Activated CD4-positive, alpha-beta T cell treated with anti-CD3 and anti-CD28 coated beads, Interleukin-2, amount 50 U/mL, for 24 hours (primary cell): Measurements from ENCODE around the gene BMP7.
"Not testable (repeated sequence)": the region's sequence is repeated elsewhere in the genome, so short reads cannot be mapped to it uniquely, and the experiment has no call there.

Source experiments
- DNase-seq, 2 donors: peaks; one replicate each; pipeline ENCODE4 v3.0.0-alpha.2; 2020; ENCODE audit warnings: low read depth in 1 of 2, low spot score in 1 of 2

Gene BMP7

GRCh38 chr20:57267158-57267821 is 849 bp upstream of the BMP7 start:
- no peak for DNase-seq

DNA sequence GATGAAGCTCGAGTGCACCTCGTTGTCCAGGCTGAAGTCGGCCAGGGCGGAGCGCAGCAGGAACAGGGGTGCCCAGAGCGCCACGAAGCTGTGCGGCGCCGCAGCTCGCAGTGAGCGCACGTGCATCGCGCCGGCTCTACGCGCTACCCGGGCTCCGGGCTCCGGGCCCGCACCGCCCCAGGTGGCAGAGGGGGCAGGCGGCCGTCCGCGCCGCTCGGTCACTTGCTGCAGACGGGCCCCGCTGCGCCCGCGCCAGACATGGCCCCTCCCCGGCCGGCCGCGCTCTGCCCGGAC is 497 bp downstream of the BMP7 start:
- no peak for DNase-seq

DNA sequence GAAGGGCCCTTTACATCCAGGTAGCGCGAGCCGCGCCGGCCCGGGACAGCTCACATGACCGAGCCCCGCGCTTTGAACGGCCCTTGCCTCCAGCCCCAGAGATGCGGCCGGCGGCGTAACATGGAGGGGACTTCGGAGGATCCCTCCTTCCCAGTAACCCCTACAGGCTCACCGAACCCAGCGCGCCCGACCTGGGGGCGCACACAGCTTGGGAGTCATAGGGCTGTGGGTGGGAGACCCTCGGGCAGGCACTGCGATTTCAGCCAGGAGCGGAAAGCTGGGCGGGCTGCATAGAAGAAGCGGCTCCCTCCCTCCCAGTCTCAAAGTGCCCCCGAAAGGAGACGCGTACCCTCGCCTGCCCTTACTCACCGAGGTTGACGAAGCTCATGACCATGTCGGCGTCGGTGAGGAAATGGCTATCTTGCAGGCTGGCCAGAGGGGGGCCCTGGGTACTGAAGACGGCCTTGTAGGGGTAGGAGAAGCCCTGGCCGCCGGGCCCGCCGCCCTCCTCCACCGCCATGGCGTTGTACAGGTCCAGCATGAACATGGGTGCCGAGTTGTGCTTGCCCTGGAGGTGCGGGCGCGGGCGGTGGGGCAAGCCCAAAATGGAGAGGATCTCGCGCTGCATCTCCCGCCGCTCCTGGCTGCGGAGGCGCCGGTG is 975 bp downstream of the BMP7 start:
- DNase-seq: no peak

- not testable (repeated sequence) for DNase-seq
Observed at GRCh38 chr20:57264908-57265335, 1.5 kb downstream of the BMP7 start.

DNA sequence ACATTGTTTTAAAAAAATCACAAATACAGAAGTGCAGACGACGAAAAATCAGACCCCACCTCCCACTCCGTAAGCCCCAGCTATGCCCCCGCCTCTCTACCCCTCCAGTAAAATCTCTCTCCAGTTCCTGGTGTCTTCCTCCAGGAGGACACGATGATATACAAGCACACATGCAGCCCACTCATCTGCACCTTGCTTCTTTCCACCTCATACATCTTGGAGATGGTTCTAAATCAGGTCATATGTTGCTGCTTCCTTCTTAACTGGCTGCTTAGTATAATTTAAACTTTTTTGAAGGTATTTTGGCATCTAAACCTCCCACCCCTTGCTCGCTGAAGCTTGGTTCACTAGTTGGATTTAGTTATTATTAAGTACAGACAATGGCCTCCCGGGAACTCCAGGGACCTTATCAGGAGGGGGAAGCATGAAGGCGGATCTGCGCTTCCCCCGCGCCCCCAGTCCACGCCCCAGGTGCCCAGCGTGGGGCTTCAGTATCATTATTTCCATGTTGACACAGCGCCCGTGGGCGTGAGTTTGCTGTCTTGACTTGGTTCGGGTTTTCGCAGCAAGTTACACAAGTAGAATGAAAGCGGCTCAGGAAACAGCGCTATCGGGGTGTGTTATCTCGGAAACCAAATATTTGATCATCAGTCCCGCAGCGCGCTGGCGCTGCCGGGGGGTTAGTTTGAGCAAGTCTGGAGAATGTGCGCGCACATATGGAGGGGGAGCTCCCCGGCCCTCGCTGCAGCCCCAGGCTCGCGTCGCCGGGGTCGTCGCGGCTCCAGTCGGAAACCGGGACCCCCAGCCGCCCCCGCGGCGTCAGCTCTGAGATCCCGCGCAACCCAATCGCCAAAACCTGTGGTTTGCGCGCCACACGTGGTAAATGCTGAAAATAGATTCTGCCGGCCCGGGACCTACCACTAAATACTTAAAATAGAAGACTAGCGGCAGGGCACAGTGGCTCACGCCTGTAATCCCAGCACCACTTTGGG is 2.3 kb downstream of the BMP7 start:
- no peak for DNase-seq

DNA sequence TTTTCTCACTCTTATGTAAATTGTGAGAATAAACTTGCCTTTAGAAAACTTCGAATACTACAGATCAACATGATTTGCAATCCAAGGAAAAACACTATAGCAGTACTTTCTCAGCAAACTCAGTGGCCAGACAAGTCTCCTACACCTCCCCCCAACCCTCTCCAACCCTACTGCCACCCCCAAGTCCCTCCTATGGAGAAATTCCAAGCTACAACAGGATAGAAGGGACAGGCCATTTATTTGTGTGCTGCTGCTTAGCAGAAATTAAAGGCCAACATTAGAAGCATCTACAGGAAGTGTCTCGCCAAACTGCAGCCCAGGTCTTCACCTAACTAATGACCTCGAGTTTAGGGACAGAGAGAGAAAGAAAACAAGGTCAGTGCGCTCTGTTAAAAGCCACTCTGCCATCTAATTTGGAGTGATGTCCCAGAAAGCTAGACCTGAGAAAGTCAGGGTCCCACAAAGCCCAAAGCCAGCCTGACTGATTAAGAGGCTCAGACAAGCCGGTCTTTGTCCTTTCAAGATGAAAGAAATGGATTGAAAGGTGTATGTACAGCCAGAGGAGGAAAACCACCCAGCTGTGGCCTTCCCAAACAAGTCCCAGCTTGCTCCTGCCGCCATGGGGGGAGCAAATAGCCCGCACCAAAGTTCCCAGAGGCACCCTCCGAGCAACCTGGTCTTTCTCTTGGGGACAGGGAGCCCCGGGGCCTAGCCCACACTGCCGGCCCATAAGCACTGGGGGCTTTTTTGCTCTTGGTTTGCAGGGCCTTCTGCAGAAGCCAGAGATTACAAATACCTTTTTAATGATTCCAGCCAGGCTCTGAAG is 3.4 kb downstream of the BMP7 start:
- no peak for DNase-seq

DNA sequence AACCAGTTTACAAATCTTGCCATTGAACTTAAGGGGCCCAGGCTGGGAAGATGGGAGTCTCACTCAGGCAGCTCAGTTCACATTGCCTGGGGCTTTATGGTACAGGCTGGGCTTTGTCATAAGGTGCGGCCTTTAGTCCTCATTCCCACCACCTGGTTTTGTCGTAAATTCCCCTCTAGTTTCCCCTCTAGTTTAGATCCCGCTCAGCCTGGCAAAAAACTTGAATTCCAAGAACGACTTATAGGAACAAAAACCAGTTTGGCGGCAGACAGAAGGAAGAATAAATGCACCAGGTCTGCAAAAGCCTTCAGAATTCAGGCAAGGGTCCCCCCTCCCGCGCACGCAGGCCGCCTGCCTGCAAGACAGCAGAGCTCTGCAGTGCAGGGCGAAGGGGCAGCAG is 4.1 kb downstream of the BMP7 start:
- DNase-seq: no peak

DNA sequence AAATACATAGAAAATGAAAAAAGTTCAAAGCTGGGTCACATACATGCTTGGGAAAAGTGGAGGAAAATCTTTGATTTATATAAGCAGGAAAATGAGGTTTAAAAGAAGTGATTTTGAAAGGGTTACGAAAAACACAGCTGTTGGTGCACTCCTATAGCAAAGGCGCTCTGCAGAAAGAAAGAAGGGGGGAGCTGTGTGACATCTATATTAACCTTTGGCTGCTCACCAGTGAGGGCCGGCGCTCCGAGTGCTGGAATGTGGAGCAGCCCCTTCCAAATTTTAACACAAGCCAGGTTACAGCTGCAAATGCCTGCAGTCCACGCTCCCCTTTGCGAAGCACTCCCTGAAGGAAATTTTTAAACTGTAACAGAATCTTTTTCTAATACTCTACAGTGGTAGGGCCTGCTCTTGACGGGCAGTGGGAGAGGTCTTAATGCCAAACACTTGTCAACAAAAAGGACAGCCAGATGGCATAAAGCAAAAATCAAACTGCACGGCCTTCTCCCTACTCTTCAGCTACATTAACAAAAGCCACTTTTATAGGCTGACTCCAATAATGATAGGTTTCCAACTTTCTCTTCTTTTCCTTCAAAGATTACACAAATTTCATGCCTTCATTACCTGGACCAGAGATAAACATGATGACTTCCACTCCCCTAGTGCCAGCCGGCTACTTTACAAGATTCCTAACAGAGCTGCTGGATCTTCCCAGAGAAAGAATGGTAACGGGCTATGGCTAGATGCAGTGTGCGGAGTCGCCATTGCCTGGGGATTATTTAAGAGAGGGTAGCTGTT is 4.8 kb downstream of the BMP7 start:
- DNase-seq: no peak

DNA sequence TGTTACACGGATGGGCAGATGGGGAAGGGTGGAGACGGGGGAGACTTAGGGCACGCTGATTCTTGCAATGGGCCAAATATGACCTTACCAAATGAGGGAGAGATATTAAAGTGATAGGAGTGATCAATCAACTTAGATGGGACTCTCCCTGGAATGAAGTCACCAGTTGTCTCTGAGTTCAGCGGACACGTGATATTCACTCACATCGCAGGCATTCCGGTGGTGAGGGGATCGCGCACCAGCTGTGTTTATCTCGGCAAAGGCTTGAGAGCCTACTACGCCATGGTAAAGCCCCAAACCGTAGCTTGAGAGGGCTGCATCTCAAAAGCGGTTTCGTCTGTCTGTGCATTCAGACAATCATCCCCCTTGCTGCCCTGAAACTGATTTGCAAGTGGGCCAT is 5.5 kb downstream of the BMP7 start:
- no peak for DNase-seq

GRCh38 chr20:57259938-57260921 is 6.2 kb downstream of the BMP7 start:
- DNase-seq: no peak

DNA sequence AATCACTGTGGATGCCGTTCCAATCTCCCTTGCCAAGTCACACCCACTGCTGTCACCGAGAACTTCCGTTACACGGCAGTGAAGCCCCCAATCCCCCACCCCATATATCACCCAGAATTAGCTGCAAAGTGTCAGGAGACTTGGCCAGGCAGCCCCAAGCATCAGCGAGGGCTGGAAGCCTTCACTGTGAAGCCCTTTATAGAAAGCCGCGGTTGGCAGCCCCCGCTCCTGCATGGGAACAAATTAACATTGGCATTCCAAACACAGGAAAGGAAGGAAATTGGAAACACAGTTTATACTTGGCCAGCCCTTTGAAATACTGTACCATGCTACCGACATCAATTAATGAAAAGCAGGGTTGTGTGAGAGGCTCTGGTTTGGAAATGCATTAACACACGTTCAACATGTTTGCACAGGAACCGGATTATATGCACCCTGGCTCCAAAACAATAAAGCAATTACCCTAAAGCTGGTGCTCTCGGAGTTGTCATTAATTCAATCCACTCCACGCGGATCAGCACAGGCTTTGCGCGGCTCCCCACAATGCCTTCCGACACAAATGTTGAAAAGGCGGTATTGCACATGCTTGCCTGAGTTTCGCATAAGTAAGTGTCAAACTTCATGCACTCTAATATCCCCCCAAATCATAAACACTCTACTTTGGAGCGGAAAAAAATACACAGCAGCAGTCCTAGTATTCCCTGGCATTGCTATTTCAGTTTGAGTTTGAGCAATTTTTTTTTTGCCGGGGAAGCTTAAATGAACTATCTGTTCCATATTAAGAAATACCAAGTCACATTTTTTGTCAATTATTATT is 7.1 kb downstream of the BMP7 start:
- DNase-seq: no peak

- DNase-seq: no peak
Observed at GRCh38 chr20:57257701-57258453, 8.6 kb downstream of the BMP7 start.

- DNase-seq: no peak
Observed at GRCh38 chr20:57256908-57257307, 9.5 kb downstream of the BMP7 start.

DNA sequence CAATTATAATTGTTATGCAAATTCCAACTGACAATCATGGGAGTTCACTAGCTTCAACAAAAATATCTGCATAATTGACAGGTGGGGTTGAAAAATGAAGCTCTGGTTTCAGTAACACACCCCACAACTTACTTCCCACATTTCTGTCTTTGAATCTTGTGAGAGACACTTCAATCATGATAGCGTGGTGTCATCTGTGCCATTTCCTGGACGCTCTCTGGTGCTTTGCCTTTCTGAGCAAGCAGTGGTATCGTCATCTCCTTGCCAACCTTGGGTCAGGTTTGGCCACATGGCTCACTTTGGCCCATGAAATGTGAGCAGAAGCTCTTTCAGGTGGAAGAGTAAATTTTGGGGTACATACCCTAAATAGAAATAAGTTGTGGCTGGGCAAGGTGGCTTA is 10.2 kb downstream of the BMP7 start:
- no peak for DNase-seq

DNA sequence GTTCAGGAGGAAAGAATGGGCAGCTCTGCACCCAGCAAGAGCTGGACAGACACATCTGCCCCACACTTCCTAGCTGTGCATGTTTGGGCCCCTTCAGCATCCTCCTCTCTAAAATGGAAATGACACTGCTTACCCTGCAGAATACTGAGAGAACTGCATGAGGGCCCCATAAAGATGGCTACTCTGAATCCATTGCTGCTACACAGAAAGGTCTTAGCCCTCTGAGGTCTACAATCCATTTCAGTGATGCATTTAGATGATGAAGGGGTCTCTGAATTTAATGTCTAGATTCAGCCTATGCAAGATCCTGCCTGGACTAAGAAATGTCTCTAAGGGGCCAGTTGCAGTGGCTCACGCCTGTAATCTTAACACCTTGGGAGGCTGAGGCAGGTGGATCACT is 11.3 kb downstream of the BMP7 start:
- DNase-seq: no peak

DNA sequence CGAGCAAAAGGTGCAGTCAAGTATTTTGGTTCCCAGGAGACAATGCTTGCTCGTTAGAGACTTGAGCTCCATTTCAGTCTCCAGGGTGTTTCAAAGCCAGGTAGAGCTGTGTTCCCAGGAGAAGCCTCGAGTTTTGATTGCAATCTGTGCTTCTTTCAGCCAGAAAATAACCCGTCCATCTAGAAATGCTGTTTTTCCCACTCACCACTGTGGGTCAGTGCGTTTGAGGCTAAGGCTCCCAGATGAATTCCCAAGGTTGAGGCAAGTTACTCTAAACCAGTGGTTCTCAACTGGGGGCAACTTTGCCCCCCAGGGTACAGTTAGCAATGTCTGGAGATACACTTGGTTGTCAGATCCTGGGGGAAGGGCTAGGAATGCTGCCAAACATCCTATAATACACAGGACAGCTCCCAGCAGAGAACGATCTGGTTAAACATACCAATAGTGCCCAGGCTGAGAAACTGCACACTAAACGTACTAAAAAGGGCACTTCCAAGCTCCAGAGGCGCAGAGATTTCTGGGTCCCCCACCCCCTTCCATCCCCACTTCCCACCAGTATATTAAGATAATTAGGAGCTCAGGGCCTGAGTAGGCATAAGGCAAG is 13.8 kb downstream of the BMP7 start:
- DNase-seq: no peak

- DNase-seq: no peak
Observed at GRCh38 chr20:57251949-57252348, 14.5 kb downstream of the BMP7 start.
